ENCODE results near the gene MAP2K5. TPM values are rescaled to one million over a fixed set of nuclear protein-coding genes. Genes with fewer than 3 reads are reported as not detected.
A peak's percentile ranks its signal among the peaks of the same experiment; 100 is the strongest.
"Not testable (repeated sequence)": the region's sequence is repeated elsewhere in the genome, so short reads cannot be mapped to it uniquely, and the experiment has no call there.

Gene MAP2K5
- total and polyA plus RNA-seq, 8 donors = 13.5 to 25.0 (median 20.8) TPM

- no peak overlapping the region for H3K4me3 ChIP-seq
- no peaks in the 10 kb centered on the region for H3K27me3 ChIP-seq
- H3K36me3 ChIP-seq = peaks cover 0 to 8% of the 10 kb centered on the region in 2 donors
- H3K4me1 ChIP-seq = no peaks in the 10 kb centered on the region
- intact Hi-C loops (cut with DNase I) = no loop called here
- no peak overlapping the region for H3K27ac ChIP-seq
- ATAC-seq (no peak), DNase-seq (peak in 1 of 4 donors; percentile 8)
- TF ChIP-seq CTCF (IDR thresholded peaks at IDR 0.05) = no peak
- H3K9me3 ChIP-seq = no peaks in the 10 kb centered on the region
Measured at GRCh38 chr15:67618297-67618696, 75.8 kb downstream of the MAP2K5 start.

GRCh38 chr15:67622110-67622509, 79.6 kb downstream of the MAP2K5 start:
- TF ChIP-seq CTCF (IDR thresholded peaks at IDR 0.05) = no peak
- intact Hi-C loops (cut with DNase I) = no loop called here
- H3K4me3 ChIP-seq = no peak overlapping the region
- DNase-seq (no peak), ATAC-seq (no peak)
- H3K36me3 ChIP-seq = peaks cover 0 to 13% of the 10 kb centered on the region in 2 donors
- no peaks in the 10 kb centered on the region for H3K9me3 ChIP-seq
- H3K27me3 ChIP-seq = no peaks in the 10 kb centered on the region
- H3K27ac ChIP-seq = no peak overlapping the region
- no peaks in the 10 kb centered on the region for H3K4me1 ChIP-seq

GRCh38 chr15:67632261-67632660, 89.8 kb downstream of the MAP2K5 start:
- no peak for TF ChIP-seq CTCF (IDR thresholded peaks at IDR 0.05)
- DNase-seq (no peak), ATAC-seq (no peak)
- intact Hi-C loops (cut with DNase I) = no loop called here
- no peaks in the 10 kb centered on the region for H3K9me3 ChIP-seq
- H3K36me3 ChIP-seq = peaks cover 0 to 6% of the 10 kb centered on the region in 2 donors
- no peak overlapping the region for H3K27ac ChIP-seq
- H3K4me3 ChIP-seq = no peak overlapping the region
- H3K27me3 ChIP-seq = no peaks in the 10 kb centered on the region
- H3K4me1 ChIP-seq = no peaks in the 10 kb centered on the region

GRCh38 chr15:67635950-67636349, 93.4 kb downstream of the MAP2K5 start:
- H3K9me3 ChIP-seq; intact Hi-C loops (cut with DNase I); H3K27ac ChIP-seq; H3K4me3 ChIP-seq; DNase-seq; H3K27me3 ChIP-seq; H3K4me1 ChIP-seq; ATAC-seq; H3K36me3 ChIP-seq: not testable (repeated sequence)

- no peaks in the 10 kb centered on the region for H3K4me1 ChIP-seq
- intact Hi-C loops (cut with DNase I) = no loop called here
- H3K36me3 ChIP-seq = peaks cover 0 to 6% of the 10 kb centered on the region in 2 donors
- no peak overlapping the region for H3K4me3 ChIP-seq
- no peak for ATAC-seq
- DNase-seq = no peak
- H3K27ac ChIP-seq = no peak overlapping the region
- TF ChIP-seq CTCF (IDR thresholded peaks at IDR 0.05) = no peak
- H3K9me3 ChIP-seq = no peaks in the 10 kb centered on the region
- H3K27me3 ChIP-seq = no peaks in the 10 kb centered on the region
Measured at GRCh38 chr15:67639591-67639990, 97.1 kb downstream of the MAP2K5 start.

GRCh38 chr15:67641453-67641852, 99.0 kb downstream of the MAP2K5 start:
- Histone ChIP-seq H3K27ac (no peak overlapping the region), H3K4me1 (no peaks in the 10 kb centered on the region), H3K4me3 (no peak overlapping the region), H3K27me3 (no peaks in the 10 kb centered on the region), H3K9me3 (no peaks in the 10 kb centered on the region), H3K36me3 (peaks cover 0 to 6% of the 10 kb centered on the region in 2 donors)
- TF ChIP-seq CTCF (IDR thresholded peaks at IDR 0.05) = no peak
- ATAC-seq = no peak
- intact Hi-C loops (cut with DNase I) = no loop called here
- DNase-seq = no peak

Data from left lung (tissue), 10 donors.